Amniotic epithelial cell (primary cell): ENCODE measurements around the gene EHD1.

Experiments used
- DNase-seq: peaks from one replicate; pipeline ENCODE4 v3.0.0-alpha.2; 2010; ENCODE audit warnings: low read depth

EHD1 gene

GRCh38 chr11:64872790-64873488 is 5.5 kb downstream of the EHD1 start:
- no peak for DNase-seq

- DNase-seq, result no peak
These were observed 6.9 kb downstream of the EHD1 start for GRCh38 chr11:64871492-64871891.

GRCh38 chr11:64870893-64871466 is 7.4 kb downstream of the EHD1 start:
- DNase-seq, result no peak

GRCh38 chr11:64870176-64870892 is 8.1 kb downstream of the EHD1 start:
- DNase-seq, result peak; percentile 75

- DNase-seq, result no peak
These were observed 8.7 kb downstream of the EHD1 start for GRCh38 chr11:64869571-64870175.

GRCh38 chr11:64868904-64869570 is 9.4 kb downstream of the EHD1 start:
- peak; percentile 88 for DNase-seq

- DNase-seq, result no peak
These were observed 10.5 kb downstream of the EHD1 start for GRCh38 chr11:64867748-64868462.

- DNase-seq, result no peak
These were observed 12.3 kb downstream of the EHD1 start for GRCh38 chr11:64866173-64866491.

GRCh38 chr11:64865286-64866172 is 12.9 kb downstream of the EHD1 start:
- peak; percentile 78 for DNase-seq

GRCh38 chr11:64864473-64865285 is 13.7 kb downstream of the EHD1 start:
- peak; percentile 94 for DNase-seq

- DNase-seq, result no peak
These were observed 14.3 kb downstream of the EHD1 start for GRCh38 chr11:64864135-64864472.

GRCh38 chr11:64863391-64864060 is 14.9 kb downstream of the EHD1 start:
- DNase-seq, result no peak

GRCh38 chr11:64862987-64863390 is 15.4 kb downstream of the EHD1 start:
- no peak for DNase-seq

- no peak for DNase-seq
These were observed 17.0 kb downstream of the EHD1 start for GRCh38 chr11:64861227-64861975.

GRCh38 chr11:64859542-64860414 is 18.6 kb downstream of the EHD1 start:
- DNase-seq, result no peak

GRCh38 chr11:64858467-64859263 is 19.8 kb downstream of the EHD1 start:
- DNase-seq, result no peak

GRCh38 chr11:64857485-64857884 is 20.9 kb downstream of the EHD1 start:
- no peak for DNase-seq
